GM12878 (cell line): Measurements from ENCODE around the gene HYOU1.

Experiments used
- CTCF ChIP-seq, 3 experiments: IDR thresholded peaks in 2 of 3; conservative IDR thresholded peaks in 1 of 3; 2 replicates each; pipeline ENCODE4 v1.5.1; 2011; ENCODE audit warnings: low read depth in 3 of 3, low read length in 3 of 3, mild to moderate bottlenecking in 3 of 3, control low read depth in 2 of 3, moderate library complexity in 2 of 3, inconsistent platforms in 1 of 3, mixed read lengths in 1 of 3; ENCODE audit not compliant: control insufficient read depth in 2 of 3, insufficient read depth in 1 of 3; ENCODE audit errors: extremely low read depth in 1 of 3
- E2F8 ChIP-seq: fragments of 450-650 bp; IDR thresholded peaks from 2 replicates; pipeline ENCODE4 v1.6.1; 2018; ENCODE audit warnings: mild to moderate bottlenecking, low read depth, moderate library complexity; ENCODE audit not compliant: partially characterized antibody
- IKZF1 ChIP-seq: fragments of 450-650 bp; conservative IDR thresholded peaks from 2 replicates; pipeline ENCODE4 v1.6.1; 2017; ENCODE audit warnings: antibody characterized with exemption, mild to moderate bottlenecking

- TF ChIP-seq E2F8, result no peak
- no peak for TF ChIP-seq CTCF (IDR thresholded peaks at IDR 0.05 in 2 of 3, conservative IDR thresholded peaks at IDR 0.05 in 1 of 3; ENCODE audit: control insufficient read depth in 2 of 3, extremely low read depth in 1 of 3, insufficient read depth in 1 of 3, low read depth in 3 of 3, low read length in 3 of 3)
- no peak for TF ChIP-seq IKZF1
Observed at GRCh38 chr11:119041821-119042514, 15.0 kb downstream of the HYOU1 start.
